ENCODE data around the gene INPP4A. TPM values are rescaled to one million over a fixed set of nuclear protein-coding genes. Genes with fewer than 3 reads are reported as not detected.

INPP4A gene
- total and polyA plus RNA-seq, 12 donors, result 3.8 to 31.2 (median 21.1) TPM

GRCh38 chr2:98521266-98521665 is 76.6 kb downstream of the INPP4A start:
- DNase-seq (no peak), ATAC-seq (peak in 1 of 8 donors; percentile 15)
- no peak overlapping the region for H3K27ac ChIP-seq
- intact Hi-C loops (cut with DNase I), result no loop called here
- H3K9me3 ChIP-seq, result no peaks in the 10 kb centered on the region
- H3K27me3 ChIP-seq, result no peaks in the 10 kb centered on the region
- no peak overlapping the region for H3K4me3 ChIP-seq
- peaks cover 0 to 39% (median 0%) of the 10 kb centered on the region in 9 donors for H3K36me3 ChIP-seq
- WGBS, 2 donors, result 86 to 87% methylated on average over 7 of the region's 7 CpGs
- H3K4me1 ChIP-seq, result peaks cover 0 to 33% (median 10%) of the 10 kb centered on the region in 9 donors
- TF ChIP-seq CTCF (IDR thresholded peaks at IDR 0.05), result no peak

- ATAC-seq, result peak in 1 of 8 donors; percentile 46
- Histone ChIP-seq H3K27me3 (no peaks in the 10 kb centered on the region), H3K27ac (peak overlapping the region in 1 of 10 donors; percentile 68), H3K4me1 (peaks cover 0 to 20% (median 10%) of the 10 kb centered on the region in 9 donors), H3K9me3 (no peaks in the 10 kb centered on the region), H3K4me3 (no peak overlapping the region), H3K36me3 (peaks cover 0 to 39% (median 0%) of the 10 kb centered on the region in 9 donors)
- TF ChIP-seq CTCF (IDR thresholded peaks at IDR 0.05), result no peak
- WGBS, 2 donors, result 79 to 83% methylated on average over 2 of the region's 2 CpGs
- no peak for DNase-seq
- intact Hi-C loops (cut with DNase I), result no loop called here
Measured at GRCh38 chr2:98522854-98523253, 78.2 kb downstream of the INPP4A start.

- intact Hi-C loops (cut with DNase I), result no loop called here
- no peak overlapping the region for H3K4me3 ChIP-seq
- H3K36me3 ChIP-seq, result peaks cover 0 to 35% (median 0%) of the 10 kb centered on the region in 9 donors
- DNase-seq, result no peak
- 73 to 79% methylated on average over 3 of the region's 3 CpGs for WGBS, 2 donors
- peaks cover 0 to 8% (median 0%) of the 10 kb centered on the region in 9 donors for H3K4me1 ChIP-seq
- no peak for ATAC-seq
- H3K9me3 ChIP-seq, result peaks cover 0 to 4% (median 0%) of the 10 kb centered on the region in 11 donors
- TF ChIP-seq CTCF (IDR thresholded peaks at IDR 0.05), result no peak
- no peak overlapping the region for H3K27ac ChIP-seq
- no peaks in the 10 kb centered on the region for H3K27me3 ChIP-seq
Measured at GRCh38 chr2:98524168-98524567, 79.5 kb downstream of the INPP4A start.

- Histone ChIP-seq H3K27me3 (no peaks in the 10 kb centered on the region), H3K4me1 (peaks cover 0 to 8% (median 0%) of the 10 kb centered on the region in 9 donors), H3K27ac (no peak overlapping the region), H3K4me3 (no peak overlapping the region), H3K36me3 (peaks cover 0 to 18% (median 0%) of the 10 kb centered on the region in 9 donors), H3K9me3 (peaks cover 0 to 4% (median 0%) of the 10 kb centered on the region in 11 donors)
- ATAC-seq (no peak), DNase-seq (no peak)
- intact Hi-C loops (cut with DNase I), result no loop called here
- no peak for TF ChIP-seq CTCF (IDR thresholded peaks at IDR 0.05)
Measured at GRCh38 chr2:98528349-98528748, 83.7 kb downstream of the INPP4A start.
